22Rv1 (cell line): Measurements from ENCODE around the gene OVCA2.

Experiments
- H3K27ac ChIP-seq: fragments of 450-650 bp; 2 replicates; pipeline ENCODE4 v1.5.1; 2017
- CTCF ChIP-seq: fragments of 450-650 bp; IDR thresholded peaks from 2 replicates; pipeline ENCODE4 v1.5.1; 2017; ENCODE audit warnings: mild to moderate bottlenecking
- ZFX ChIP-seq: fragments of 450-650 bp; IDR thresholded peaks from 2 replicates; pipeline ENCODE4 v1.6.1; 2017; ENCODE audit warnings: antibody characterized with exemption, borderline replicate concordance

Gene OVCA2

GRCh38 chr17:2064980-2065785 is 23.4 kb downstream of the OVCA2 start:
- no peak for TF ChIP-seq ZFX
- peak; percentile 68 for TF ChIP-seq CTCF
- H3K27ac ChIP-seq: no peak overlapping the region

GRCh38 chr17:2065949-2066400 is 24.2 kb downstream of the OVCA2 start:
- no peak overlapping the region for H3K27ac ChIP-seq
- TF ChIP-seq CTCF (no peak), ZFX (no peak)

- no peak for TF ChIP-seq CTCF
- TF ChIP-seq ZFX: no peak
- no peak overlapping the region for H3K27ac ChIP-seq
These were observed 25.3 kb downstream of the OVCA2 start for GRCh38 chr17:2067048-2067561.

GRCh38 chr17:2067608-2068024 is 25.8 kb downstream of the OVCA2 start:
- H3K27ac ChIP-seq: no peak overlapping the region
- no peak for TF ChIP-seq CTCF
- TF ChIP-seq ZFX: no peak

- no peak for TF ChIP-seq ZFX
- TF ChIP-seq CTCF: no peak
- H3K27ac ChIP-seq: no peak overlapping the region
These were observed 26.3 kb downstream of the OVCA2 start for GRCh38 chr17:2068031-2068518.

- no peak overlapping the region for H3K27ac ChIP-seq
- TF ChIP-seq CTCF (no peak), ZFX (no peak)
These were observed 26.8 kb downstream of the OVCA2 start for GRCh38 chr17:2068519-2069051.
